WI38 (cell line): Measurements from ENCODE around the gene RNF123.

Source experiments
- H3K4me3 ChIP-seq: 2 replicates; pipeline ENCODE4 v1.5.1; 2011; ENCODE audit warnings: low read depth, mild to moderate bottlenecking, control low read depth, low read length
- CTCF ChIP-seq: IDR thresholded peaks from 2 replicates; pipeline ENCODE4 v1.5.1; 2012; ENCODE audit warnings: low read depth, mild to moderate bottlenecking, control low read depth, low read length

RNF123 gene

GRCh38 chr3:49658711-49659110 lies 30.6 kb upstream of the RNF123 start:
- TF ChIP-seq CTCF: no peak
- no peak overlapping the region for H3K4me3 ChIP-seq

- no peak overlapping the region for H3K4me3 ChIP-seq
- no peak for TF ChIP-seq CTCF
Observed at GRCh38 chr3:49659756-49660155, 29.6 kb upstream of the RNF123 start.

- no peak overlapping the region for H3K4me3 ChIP-seq
- TF ChIP-seq CTCF: no peak
Observed at GRCh38 chr3:49661281-49661680, 28.1 kb upstream of the RNF123 start.

- H3K4me3 ChIP-seq: no peak overlapping the region
- TF ChIP-seq CTCF: no peak
Observed at GRCh38 chr3:49662021-49662420, 27.3 kb upstream of the RNF123 start.

- H3K4me3 ChIP-seq: no peak overlapping the region
- TF ChIP-seq CTCF: no peak
Observed at GRCh38 chr3:49662720-49663413, 26.5 kb upstream of the RNF123 start.

- TF ChIP-seq CTCF: no peak
- no peak overlapping the region for H3K4me3 ChIP-seq
Observed at GRCh38 chr3:49663831-49664230, 25.5 kb upstream of the RNF123 start.

- TF ChIP-seq CTCF: no peak
- H3K4me3 ChIP-seq: no peak overlapping the region
Observed at GRCh38 chr3:49664300-49664699, 25.1 kb upstream of the RNF123 start.
